Measurements from ENCODE around the gene USP28.

The USP28 gene

DNA sequence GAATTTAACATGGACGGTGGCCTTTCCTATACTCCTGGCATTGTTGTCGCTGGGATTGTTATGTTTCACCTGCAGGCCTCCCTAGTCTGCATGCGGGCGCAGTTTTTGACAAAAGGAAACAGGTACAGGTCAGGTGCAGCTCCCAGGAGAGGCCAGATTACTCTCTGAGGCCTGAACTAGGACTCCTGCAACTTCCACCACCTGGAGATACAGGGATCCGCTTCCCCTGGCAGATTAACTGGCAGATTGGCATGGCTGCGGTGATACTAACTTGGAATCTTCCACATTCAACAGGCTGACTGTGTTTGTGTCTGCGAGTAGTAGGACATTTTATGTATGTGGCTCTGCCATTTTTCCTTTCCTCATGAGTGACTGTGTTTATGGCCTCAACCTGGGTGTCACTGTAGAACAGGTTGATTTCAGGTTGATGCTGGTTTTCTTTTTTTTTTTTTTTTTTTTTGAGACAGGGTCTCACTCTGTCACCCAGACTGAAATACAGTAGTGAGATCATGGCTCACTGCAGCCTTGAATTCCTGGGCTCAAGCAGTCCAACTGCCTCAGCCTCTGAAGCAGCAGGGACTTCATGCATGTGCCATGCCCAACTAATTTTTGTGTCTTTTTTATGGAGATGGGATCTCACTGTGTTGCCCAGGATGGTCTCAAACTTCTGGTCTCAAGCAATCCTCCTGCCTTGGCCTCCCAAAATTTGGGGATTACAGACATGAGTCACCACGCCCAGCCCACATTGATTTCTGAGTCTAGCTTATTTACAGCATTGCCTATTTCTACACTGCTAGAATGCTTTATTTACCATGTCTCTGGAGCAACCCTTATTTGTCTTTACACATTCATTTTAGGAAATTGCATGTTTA, 1.7 kb upstream of the USP28 start:
- no peak for DNase-seq

GRCh38 chr11:113876074-113876797, 864 bp upstream of the USP28 start:
- no peak for DNase-seq

DNA sequence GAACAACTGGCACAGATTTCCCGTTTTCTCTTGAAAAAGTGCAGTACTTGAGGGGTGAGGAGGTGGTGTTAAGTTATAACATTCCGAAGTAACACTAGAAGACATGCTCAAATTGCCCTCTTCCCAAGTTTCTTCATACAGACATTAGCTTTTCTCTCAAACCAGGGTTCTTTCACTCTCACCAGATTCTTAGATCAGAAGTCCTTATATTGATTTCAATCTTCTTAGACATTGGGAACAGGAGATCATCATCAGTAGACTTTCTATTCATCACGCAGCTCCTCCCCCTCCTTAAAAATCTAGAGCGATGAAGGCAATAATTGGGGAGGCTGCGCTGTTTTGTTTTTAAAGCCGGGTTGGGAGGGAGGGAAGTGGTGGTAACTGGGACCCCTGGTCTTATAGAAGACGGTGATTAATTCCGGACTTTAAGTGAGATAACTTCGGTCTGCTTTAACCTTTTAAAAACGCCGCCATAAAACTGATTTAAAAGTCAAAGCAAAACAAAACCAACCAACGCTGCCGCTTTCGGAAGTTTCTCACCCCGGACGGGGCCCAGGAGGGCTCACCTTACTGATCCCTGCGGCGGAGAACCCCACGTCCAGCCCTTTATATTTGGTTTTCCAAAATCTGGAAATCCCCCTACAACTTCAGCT, 665 bp downstream of the USP28 start:
- no peak for DNase-seq

DNA sequence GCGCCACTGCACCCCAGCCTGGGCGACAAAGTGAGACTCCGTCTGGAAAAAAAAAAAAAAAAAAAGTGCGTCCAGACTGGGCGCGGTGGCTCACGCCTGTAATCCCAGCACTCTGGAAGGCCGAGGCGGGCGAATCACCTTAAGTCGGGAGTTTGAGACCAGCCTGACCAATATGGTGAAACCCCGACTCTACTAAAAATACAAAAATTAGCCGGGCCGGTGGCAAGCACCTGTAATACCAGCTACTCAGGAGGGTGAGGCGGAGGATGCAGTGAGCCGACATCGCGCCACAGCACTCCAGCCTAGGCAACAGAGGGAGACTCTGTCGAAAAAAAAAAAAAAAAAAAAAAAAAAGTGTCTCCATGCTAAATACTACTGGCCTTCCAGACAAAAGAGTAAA, 1.3 kb downstream of the USP28 start:
- no peak for DNase-seq

GRCh38 chr11:113873236-113873626, 2.1 kb downstream of the USP28 start:
- no peak for DNase-seq

GRCh38 chr11:113871336-113871735, 4.0 kb downstream of the USP28 start:
- DNase-seq: no peak

DNA sequence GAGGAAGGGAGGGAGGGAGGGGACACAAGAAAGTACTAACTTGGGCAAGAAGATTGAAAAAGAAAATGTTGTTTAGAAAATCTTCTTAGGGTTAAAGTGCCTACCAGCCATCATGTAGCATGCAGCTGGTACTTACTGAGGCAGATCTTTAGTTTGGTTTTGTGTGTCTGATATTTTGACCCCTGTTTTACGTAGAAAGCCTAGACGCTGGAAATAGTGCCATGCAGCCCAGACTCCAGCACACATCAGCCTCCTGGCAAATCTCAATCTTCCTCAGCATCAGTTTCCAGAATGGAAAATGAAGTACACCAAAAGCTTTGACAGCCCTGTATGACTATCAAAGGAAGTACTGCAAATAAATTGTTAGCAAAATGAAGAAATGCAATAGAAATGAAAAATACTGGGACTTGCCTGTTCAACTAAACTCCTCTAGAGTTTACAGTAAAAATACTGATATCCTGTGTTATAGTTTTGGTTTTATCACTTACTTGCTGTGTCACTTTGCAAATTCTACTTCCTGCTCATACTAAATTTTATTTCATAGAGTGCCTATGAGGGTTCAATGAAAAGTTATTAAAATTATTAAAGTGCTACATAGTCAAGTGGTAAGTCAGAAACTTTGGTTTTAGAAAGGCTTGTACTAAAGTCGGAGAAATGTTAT, 7.4 kb downstream of the USP28 start:
- no peak for DNase-seq

DNA sequence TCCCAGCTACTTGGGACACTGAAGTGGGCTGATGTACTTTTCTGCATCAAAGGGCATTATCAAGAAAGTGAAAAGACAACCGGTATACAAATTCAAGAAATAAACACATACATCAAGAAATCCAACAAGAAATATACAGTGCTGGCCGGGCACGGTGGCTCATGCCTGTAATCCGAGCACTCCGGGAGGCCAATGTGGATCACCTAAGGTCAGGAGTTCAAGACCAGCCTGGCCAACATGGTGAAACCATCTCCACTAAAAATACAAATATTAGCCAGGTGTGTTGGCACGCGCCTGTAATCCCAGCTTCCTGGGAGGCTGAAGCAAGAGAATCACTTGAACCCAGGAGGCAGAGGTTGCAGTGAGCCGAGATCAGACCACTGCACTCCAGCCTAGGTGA, 9.5 kb downstream of the USP28 start:
- DNase-seq: no peak

GRCh38 chr11:113864410-113864809, 11.0 kb downstream of the USP28 start:
- DNase-seq: no peak

- DNase-seq: no peak
Observed at GRCh38 chr11:113862435-113862834, 12.9 kb downstream of the USP28 start.

DNA sequence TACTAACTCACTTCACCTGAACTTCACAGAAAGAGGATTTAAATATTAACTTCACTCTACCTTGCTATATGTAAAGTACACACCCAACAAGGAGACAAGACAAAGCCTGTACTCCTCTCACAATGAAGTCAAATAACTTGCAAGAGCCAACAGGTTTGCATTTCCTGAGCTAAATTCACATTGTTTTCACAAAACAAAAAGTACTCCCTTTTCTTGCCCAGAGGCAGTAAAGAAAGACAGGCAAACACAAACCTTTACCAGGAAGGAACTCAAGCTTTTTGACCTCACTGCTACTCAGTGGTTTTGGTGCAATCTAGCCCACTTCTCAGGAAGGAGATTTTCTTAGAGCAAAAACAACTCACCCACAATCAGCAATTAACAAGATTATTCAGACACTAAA, 15.7 kb downstream of the USP28 start:
- DNase-seq: no peak

DNA sequence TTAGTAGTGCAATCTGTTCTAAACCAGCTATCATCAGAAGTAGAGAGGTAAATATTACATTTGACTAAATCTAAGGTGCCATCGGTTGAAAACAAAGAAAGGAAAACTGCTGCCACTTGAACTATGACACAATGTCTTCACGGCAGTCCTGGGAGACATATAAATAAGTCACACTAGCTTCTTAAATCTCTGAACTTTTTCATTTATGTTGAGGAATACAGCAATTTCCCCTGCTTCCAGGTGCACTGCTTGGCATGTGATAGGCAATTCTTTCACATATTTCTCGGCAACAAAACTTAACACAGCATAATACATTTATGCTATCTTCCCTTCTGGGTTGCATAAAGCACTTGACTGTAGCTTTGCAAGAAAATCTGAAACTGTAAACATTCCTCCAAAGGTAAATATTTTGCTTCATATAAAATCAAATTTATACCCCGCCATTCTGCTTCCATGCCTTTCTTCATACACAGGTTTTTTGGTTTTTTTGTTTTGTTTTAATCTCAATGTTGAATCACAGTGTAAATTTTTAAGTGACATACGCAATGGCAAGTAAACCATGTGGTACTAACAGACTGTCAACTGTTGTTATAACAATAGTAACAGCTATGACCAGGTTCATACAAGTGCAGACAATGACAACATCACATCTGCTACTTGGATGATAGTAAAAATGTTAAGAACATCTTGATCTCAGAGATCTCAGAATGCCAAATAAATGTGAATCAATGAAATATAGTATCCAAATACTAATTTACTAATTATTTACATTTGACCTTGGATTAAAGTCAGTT, 18.2 kb downstream of the USP28 start:
- no peak for DNase-seq

DNA sequence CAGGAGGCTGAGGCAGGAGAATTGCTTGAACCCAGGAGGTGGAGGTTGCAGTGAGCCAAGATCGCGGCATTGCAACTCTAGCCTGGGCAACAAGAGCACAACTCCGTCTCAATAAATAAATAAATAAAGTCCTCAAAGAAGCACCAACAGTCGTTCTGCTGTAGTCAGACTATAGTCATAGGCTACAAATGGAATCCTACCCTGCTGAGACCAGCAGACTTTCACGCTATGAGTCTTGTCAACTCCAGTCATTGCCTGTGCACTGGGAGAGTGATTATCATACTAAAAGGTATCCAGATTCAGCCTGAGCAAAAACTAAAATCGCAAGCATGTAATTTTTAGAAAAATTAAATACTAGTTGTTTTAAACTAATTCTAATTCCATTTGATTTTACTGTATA, 19.6 kb downstream of the USP28 start:
- DNase-seq: no peak

GRCh38 chr11:113850188-113850587, 25.2 kb downstream of the USP28 start:
- DNase-seq: no peak

DNA sequence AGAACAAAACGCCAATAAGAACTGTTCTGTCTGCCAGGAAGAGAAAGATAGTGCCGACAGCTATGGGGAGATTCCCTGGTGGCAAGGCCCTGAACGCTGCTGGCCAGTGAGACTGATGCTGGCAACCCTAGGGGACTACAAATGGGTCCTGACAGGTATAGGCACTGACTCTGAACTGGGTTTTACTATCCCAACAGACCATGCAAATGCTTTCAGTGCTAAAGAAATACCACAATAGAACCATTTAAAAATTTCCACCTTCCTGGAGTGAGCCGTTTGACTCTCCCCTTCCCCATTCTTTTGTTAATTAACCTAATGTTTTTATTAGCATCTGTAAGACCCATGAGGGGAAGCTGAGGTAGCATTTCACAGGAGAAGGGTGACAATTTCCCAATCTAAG, 25.7 kb downstream of the USP28 start:
- no peak for DNase-seq

- DNase-seq: no peak
Observed at GRCh38 chr11:113847580-113847979, 27.8 kb downstream of the USP28 start.

DNA sequence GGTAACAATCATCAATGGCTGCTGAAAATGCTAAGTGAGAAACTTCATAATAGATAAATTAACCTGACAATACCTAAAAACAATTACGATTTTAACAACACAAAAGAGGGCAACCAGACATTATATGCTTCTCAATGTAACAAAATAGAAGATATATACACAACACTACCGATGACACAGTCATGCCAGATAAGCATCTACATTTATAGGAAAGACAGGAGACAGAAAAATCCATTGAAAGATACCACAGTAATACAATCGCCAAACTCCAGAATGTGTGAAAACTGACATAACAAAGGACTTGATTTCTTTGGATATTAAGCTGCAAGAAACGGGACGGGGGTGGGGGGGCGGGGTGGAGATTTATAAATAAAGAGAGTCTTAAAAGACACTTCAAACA, 28.3 kb downstream of the USP28 start:
- DNase-seq: no peak

DNA sequence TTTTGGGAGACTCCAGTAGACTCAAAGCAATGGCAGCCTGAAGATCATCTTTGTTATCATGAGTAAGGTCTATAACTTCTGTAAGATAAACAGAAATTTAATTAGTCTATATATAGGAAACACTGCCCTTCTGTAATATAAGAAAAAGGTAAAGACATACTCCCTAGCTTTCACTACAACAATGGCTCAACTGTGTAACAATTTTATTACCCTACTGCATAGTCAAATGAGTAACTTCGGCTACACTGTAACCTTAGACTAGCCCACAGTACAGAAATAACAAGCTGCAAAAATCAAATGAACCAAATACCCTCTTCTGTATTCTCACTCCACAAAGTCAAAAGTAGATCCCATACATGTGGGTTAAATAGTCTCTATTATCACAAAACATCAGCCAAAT, 33.7 kb downstream of the USP28 start:
- no peak for DNase-seq

DNA sequence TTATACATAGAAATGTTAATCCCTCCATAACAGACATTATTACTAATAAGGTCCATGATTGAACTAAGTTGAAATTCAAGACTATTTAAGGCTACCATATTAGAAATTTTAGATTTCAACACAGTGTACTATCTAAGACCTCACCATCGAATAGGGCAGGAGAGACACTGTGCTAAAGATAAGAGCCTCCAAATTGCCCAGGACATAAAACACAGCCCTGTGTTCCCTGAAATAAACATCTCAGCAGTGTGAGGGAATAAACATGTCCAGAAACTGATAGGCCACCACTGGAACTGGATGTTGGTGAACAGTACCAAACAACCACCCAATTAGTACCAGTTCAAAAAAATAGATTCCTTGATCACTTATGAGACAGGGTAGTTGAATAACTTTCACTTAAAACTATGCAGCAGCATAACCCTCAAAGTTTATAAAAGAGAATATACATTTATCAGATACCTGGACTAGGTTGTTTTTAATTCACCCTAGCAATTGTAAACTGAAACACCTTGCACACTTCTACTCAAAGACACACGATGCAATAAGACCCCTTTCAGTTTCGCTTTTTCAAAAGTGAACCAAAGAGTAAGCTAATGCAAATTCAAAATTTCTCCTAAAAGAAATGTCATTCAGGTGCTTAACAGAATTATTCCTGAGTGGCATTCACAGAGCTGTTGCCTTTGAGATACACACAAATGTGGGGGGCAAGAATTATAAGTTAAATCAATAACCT, 34.3 kb downstream of the USP28 start:
- no peak for DNase-seq

DNA sequence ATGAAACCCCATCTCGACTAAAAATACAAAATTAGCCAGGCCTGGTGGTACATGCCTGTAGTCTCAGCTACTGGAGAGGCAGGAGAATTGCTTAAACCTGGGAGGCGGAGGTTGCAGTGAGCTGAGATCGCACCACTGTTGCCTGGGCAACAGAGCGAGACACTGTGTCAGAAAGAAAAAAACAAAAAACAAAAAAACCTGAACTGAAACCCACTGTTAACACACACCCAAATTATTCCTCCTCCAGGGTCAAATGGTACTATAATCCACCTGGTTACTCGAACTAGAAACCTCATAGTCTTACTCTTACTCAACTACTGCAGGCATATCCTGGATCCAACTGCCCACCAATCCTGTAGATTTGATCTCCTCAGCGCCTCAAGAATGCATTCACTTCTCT, 35.5 kb downstream of the USP28 start:
- DNase-seq: no peak

GRCh38 chr11:113838005-113838404, 37.4 kb downstream of the USP28 start:
- no peak for DNase-seq

DNA sequence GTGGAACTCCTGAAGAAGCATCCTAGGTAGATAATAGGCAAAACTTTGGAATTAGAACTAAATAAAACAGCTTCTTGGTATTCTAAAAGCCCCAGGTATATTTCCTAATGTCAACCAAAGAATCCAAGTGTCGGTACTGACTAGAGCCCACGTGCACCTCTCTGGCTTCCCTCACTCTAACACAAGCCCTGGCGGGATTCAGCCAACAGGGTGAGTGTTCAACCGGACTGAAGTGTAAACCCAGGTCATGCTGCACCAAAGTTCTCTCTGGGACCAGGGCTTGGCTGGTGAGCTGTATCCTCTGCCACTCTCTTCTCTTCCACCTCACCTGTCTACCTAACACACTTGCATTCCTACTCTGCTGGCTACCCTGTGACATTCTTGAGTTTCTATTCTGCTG, 40.1 kb downstream of the USP28 start:
- DNase-seq: no peak
